H4 (cell line): ENCODE results near the gene MBOAT1. TPM values are rescaled to one million over a fixed set of nuclear protein-coding genes. Genes with fewer than 3 reads are reported as not detected.
"Not testable (repeated sequence)": the region's sequence is repeated elsewhere in the genome, so short reads cannot be mapped to it uniquely, and the experiment has no call there.

Experiments
- DNase-seq: peaks from one replicate; pipeline ENCODE4 v3.0.0-alpha.2; 2015; ENCODE audit warnings: low spot score
- total RNA-seq: library from RNA; depleted of rRNA; stranded (reverse); fragments of >200 nt; shearing (Covaris generic); gene quantifications from 2 replicates; pipeline ENCODE4 v1.2.3, GENCODE V29; 2014

The MBOAT1 gene
- total RNA-seq, 1 experiment from 2014 or later = 12.3 TPM

GRCh38 chr6:20139127-20139963 lies 72.9 kb downstream of the MBOAT1 start:
- DNase-seq = not testable (repeated sequence)

- DNase-seq = no peak
These were observed 74.4 kb downstream of the MBOAT1 start for GRCh38 chr6:20137837-20138236.

GRCh38 chr6:20137240-20137639 lies 75.0 kb downstream of the MBOAT1 start:
- no peak for DNase-seq

GRCh38 chr6:20135677-20136268 lies 76.5 kb downstream of the MBOAT1 start:
- DNase-seq = no peak

- no peak for DNase-seq
These were observed 77.7 kb downstream of the MBOAT1 start for GRCh38 chr6:20134613-20135012.

- no peak for DNase-seq
These were observed 82.8 kb downstream of the MBOAT1 start for GRCh38 chr6:20129290-20130088.

- no peak for DNase-seq
These were observed 84.3 kb downstream of the MBOAT1 start for GRCh38 chr6:20128018-20128417.

- DNase-seq = peak; percentile 41
These were observed 85.2 kb downstream of the MBOAT1 start for GRCh38 chr6:20126789-20127653.

GRCh38 chr6:20126102-20126752 lies 86.0 kb downstream of the MBOAT1 start:
- no peak for DNase-seq

- DNase-seq = no peak
These were observed 87.7 kb downstream of the MBOAT1 start for GRCh38 chr6:20124545-20124944.

- DNase-seq = no peak
These were observed 92.8 kb downstream of the MBOAT1 start for GRCh38 chr6:20119485-20119884.

- DNase-seq = no peak
These were observed 93.4 kb downstream of the MBOAT1 start for GRCh38 chr6:20118892-20119291.

- no peak for DNase-seq
These were observed 94.8 kb downstream of the MBOAT1 start for GRCh38 chr6:20117474-20117873.

GRCh38 chr6:20116792-20117191 lies 95.5 kb downstream of the MBOAT1 start:
- DNase-seq = no peak

GRCh38 chr6:20115246-20115980 lies 96.9 kb downstream of the MBOAT1 start:
- no peak for DNase-seq

GRCh38 chr6:20113649-20114224 lies 98.5 kb downstream of the MBOAT1 start:
- no peak for DNase-seq

- no peak for DNase-seq
These were observed 99.4 kb downstream of the MBOAT1 start for GRCh38 chr6:20112841-20113240.

- no peak for DNase-seq
These were observed 100.0 kb downstream of the MBOAT1 start for GRCh38 chr6:20112241-20112640.

- no peak for DNase-seq
These were observed 101.8 kb downstream of the MBOAT1 start for GRCh38 chr6:20110478-20110877.

GRCh38 chr6:20109526-20109925 lies 102.7 kb downstream of the MBOAT1 start:
- DNase-seq = no peak
